HUDEP-2 (cell line): ENCODE measurements around the gene MMP14.
"Not testable (repeated sequence)": the region's sequence is repeated elsewhere in the genome, so short reads cannot be mapped to it uniquely, and the experiment has no call there.

Source experiments
- DNase-seq, 76 experiments: peaks; one replicate each; lab custom pipeline; 2025; ENCODE audit not compliant: unreplicated experiment in 76 of 76; lab: John Stamatoyannopoulos, UW

Gene MMP14

DNA sequence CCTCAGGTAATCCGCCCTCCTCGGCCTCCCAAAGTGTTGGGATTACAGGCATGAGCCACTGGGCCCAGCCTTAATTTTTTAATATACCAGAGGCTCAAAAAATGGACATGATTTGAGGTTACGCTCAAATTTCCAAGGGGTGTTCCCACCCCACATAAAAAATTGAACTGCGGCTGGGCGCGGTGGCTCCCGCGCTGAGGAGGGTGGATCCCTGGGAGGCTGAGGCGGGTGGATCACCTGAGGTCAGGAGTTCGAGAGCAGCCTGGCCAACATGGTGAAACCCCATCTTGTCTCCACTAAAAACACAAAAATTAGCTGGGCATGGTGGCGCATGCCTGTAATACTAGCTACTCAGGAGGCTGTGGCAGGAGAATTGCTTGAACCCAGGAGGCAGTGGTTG, 17.9 kb downstream of the MMP14 start:
- not testable (repeated sequence) for DNase-seq

- DNase-seq: no peak
These were observed 18.8 kb downstream of the MMP14 start for GRCh38 chr14:22854963-22855724.

GRCh38 chr14:22856428-22856827, 20.0 kb downstream of the MMP14 start:
- no peak for DNase-seq

- DNase-seq: not testable (repeated sequence)
These were observed 24.0 kb downstream of the MMP14 start for GRCh38 chr14:22860377-22860776.

DNA sequence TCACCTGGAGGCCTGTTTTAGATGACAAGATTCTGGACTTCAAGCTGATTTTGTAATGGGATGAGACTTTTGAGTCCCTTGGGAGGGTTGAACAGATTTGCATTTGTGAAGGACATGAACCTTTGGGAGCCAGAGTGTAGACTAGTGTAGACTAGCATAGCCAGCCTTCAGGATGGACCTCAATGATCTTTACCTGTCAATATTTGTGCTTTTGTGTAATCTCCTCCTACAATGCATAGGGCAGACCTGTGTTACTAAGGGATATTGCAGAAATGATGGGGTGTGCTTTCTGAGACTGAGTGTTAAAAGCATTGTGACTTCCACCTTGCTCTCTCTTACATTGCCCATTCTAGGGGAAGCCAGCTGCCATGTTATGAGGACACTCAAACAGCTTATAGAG, 25.3 kb downstream of the MMP14 start:
- DNase-seq: no peak

GRCh38 chr14:22864979-22865378, 28.6 kb downstream of the MMP14 start:
- DNase-seq: no peak

- peak in 4 of 76 experiments; percentile 4 to 13 (median 12) for DNase-seq
These were observed 29.3 kb downstream of the MMP14 start for GRCh38 chr14:22865424-22866405.

DNA sequence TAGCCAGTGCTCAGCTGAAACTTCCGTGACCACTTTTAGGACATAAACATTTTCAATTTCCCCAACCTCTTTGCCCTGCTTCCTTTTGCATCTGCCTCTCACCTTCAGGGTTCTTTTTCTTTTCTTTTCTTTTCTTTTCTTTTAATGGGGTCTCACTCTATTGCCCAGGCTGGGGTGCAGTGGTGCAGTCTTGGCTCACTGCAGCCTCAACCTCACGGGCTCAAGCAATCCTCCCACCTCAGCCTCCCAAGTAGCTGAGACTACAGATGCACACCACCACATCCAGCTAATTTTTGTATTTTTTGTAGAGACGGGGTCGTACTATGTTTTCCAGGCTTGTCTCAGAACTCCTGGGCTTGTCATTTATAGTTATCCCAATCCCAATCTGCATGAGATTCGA, 30.5 kb downstream of the MMP14 start:
- no peak for DNase-seq

DNA sequence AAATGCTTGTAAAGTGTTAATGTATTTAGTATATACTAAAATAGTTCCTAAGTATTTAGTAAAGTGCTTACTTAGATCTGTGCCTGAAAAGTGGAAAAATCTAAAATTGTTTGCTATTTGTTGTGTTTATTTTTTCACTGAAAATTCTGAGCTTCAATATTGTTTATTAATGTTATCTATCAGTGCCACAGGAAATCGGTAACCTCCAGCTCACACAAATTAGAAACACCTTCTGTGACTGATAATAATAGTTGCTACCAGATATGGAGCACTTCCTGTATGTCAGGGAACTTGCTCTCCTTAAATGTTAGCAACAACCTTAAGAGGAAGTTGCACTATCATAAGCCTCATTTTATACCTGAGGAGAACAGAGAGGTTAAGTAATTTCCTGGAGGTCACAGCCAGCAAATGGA, 34.4 kb downstream of the MMP14 start:
- peak in 15 of 76 experiments; percentile 19 to 78 (median 53) for DNase-seq

DNA sequence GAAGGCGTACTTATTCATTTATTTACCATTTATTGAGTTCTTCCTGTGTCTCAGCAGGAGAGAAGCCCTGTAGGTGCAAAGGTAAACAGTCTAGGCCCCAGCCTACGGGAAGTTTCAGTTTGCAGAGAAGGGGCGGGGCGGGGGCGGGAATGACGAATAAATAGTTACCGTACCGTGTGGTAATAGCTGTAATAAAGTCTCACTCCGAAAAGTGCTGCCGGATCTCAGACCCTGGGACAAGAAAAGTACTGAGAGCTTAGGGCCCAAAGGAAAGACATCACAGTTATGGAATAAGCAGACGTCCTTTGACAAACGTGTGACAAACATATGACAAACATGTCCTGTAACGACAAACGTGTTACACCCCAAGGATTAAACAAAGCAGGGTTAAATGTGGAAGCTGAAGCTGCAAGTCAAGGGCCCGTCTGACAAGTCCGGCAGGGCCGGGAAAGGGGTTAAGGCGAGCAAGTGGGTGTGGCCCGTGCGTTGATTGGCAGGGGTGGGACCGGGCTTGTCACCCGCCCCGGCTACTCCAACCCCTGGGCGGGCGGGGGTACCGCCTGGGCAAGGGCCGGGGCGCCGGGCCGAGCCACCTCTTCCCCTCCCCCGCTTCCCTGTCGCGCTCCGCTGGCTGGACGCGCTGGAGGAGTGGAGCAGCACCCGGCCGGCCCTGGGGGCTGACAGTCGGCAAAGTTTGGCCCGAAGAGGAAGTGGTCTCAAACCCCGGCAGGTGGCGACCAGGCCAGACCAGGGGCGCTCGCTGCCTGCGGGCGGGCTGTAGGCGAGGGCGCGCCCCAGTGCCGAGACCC, 35.0 kb downstream of the MMP14 start, which contains the start of gene LRP10:
Gene LRP10 (plus strand): TSS at position 517 of the 809 bp plus-strand sequence. CDS start 564 bp downstream, outside the sequence.
- peak in 74 of 76 experiments; percentile 45 to 93 (median 85) for DNase-seq

- peak in 57 of 76 experiments; percentile 4 to 64 (median 43) for DNase-seq
These were observed 35.8 kb downstream of the MMP14 start for GRCh38 chr14:22872033-22872832.

DNA sequence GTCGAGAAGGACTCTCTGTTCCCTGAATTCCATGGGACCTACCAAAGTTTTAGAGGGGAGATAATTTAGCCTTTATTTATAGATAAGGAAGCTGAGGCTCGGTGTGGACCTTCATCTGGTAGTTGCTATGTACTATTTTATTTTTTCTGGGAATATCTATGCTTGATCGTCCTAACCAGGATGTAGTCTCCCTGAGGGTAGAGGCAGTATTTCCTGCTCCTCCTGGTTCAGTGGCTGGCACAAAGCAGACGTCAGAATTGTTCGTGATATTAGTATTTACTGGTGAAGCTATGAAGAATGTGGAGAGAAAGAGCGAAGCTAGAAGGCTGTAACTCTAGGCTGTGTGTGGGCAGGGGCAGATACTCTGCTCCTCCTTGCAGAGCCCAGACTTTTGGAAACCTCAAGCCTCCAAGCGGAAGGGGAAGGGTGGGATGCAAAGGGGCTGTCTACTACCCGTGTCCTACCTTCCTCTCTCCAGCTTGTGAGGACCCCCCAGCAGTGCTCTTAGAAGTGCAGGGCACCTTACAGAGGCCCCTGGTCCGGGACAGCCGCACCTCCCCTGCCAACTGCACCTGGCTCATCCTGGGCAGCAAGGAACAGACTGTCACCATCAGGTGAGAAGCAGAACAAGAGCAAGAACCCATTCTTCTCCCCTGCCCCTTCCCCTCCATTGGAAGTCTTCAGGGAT, 36.6 kb downstream of the MMP14 start:
- no peak for DNase-seq

GRCh38 chr14:22875003-22875747, 38.8 kb downstream of the MMP14 start:
- no peak for DNase-seq

DNA sequence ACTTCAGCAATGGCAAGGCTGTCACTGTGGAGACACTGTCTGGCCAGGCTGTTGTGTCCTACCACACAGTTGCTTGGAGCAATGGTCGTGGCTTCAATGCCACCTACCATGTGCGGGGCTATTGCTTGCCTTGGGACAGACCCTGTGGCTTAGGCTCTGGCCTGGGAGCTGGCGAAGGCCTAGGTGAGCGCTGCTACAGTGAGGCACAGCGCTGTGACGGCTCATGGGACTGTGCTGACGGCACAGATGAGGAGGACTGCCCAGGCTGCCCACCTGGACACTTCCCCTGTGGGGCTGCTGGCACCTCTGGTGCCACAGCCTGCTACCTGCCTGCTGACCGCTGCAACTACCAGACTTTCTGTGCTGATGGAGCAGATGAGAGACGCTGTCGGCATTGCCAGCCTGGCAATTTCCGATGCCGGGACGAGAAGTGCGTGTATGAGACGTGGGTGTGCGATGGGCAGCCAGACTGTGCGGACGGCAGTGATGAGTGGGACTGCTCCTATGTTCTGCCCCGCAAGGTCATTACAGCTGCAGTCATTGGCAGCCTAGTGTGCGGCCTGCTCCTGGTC, 39.4 kb downstream of the MMP14 start:
- no peak for DNase-seq

- DNase-seq: no peak
These were observed 40.7 kb downstream of the MMP14 start for GRCh38 chr14:22877000-22877501.

DNA sequence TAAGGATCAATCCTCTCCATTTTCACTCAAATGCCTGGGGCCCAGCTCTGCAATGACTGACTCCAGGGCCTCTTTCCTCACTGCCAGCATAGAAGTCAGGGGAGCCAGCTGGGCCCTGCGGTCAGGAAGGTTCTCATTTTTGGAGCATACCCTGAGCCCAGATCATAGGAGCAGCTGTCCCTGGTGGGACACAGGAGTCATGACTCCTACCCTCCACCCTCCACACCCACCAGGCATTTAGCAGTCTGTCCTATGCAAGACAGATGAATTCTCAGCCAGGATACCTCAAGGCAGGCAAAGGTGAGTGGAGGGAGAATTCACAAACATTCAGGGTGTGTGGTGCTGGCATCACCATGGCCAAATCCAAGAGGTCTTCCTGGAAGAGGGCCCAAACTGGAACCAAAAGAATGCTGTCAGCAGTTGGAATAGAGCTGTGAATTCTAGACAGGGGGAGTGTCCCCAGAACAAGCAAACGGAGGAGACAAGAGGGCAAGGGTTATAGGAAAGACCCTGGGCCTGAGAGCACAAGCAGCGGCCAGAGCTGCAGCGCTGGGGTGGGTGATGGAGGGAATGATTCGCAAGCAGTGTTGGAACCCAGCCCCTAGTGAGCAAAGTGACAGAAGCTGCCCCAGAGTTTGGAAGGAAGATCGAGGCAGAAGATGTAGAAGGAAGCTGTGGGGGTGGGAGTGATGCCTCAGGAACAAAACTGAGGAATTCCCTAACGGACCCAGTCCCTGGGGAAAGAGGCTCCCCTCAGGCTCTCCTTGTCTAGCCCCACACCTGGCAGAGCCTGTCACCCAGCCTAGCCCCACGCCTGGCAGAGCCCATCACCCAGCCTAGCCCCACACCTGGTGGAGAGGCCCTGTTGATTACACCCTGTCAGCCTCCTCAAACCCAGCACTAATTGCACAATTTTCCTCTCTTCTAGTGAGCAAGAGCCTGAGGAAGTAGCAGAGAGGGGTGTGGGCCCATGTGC, 42.2 kb downstream of the MMP14 start:
- DNase-seq: no peak

DNA sequence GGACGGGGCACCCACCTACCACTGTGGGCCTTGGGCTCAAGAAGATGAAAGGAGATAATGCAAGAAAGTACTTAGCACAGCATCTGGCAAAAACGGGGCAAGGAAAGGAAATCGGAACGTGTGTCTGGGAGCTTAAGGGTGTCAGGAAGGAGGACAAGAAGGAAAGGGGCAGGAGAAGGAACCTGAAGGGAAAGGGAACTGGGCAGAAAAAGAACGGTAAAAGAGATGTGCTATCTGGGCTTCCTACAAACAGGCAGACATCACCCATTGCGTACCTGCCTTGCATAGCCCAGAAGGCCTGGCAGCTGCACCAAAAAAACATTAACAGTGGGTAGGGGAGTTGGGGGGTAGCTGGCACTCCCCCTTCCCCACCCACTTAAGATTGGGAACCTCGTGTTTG, 45.7 kb downstream of the MMP14 start:
- no peak for DNase-seq
